Body of pancreas (tissue), 4 donors: ENCODE results near the gene SHISAL1.

Source experiments
- CTCF ChIP-seq, 7 experiments: fragments of 450-650 bp in 4 of 7; fragments of 200-600 bp in 3 of 7; sonication (generic) in 3 of 7; IDR thresholded peaks; one replicate each; pipeline ENCODE4 v1.5.1; 2016 to 2019; ENCODE audit warnings: antibody characterized with exemption in 7 of 7
- POLR2A ChIP-seq, 3 donors: fragments of 450-650 bp; IDR thresholded peaks; one replicate each; pipeline ENCODE4 v1.6.1; 2016; ENCODE audit warnings: antibody characterized with exemption in 3 of 3, mild to moderate bottlenecking in 2 of 3

- TF ChIP-seq CTCF (IDR thresholded peaks at IDR 0.05) (no peak), POLR2A (IDR thresholded peaks at IDR 0.05) (no peak)
Measured at GRCh38 chr22:44270556-44270880, 42.2 kb downstream of the SHISAL1 start.
